HG03342 (cell line): ENCODE results near the gene WDHD1.
"Not testable (repeated sequence)": the region's sequence is repeated elsewhere in the genome, so short reads cannot be mapped to it uniquely, and the experiment has no call there.

Source experiments
- ATAC-seq: cut with Tn5 transposase; IDR thresholded peaks from one replicate; pipeline ENCODE4 v1.9.1; 2021; ENCODE audit warnings: mild to moderate bottlenecking, moderate library complexity; ENCODE audit not compliant: unreplicated experiment

WDHD1 gene

GRCh38 chr14:54967496-54967895 lies 59.4 kb downstream of the WDHD1 start:
- ATAC-seq = no peak

- no peak for ATAC-seq
Observed at GRCh38 chr14:54955143-54955542, 71.8 kb downstream of the WDHD1 start.

GRCh38 chr14:54953609-54954008 lies 73.3 kb downstream of the WDHD1 start:
- not testable (repeated sequence) for ATAC-seq

DNA sequence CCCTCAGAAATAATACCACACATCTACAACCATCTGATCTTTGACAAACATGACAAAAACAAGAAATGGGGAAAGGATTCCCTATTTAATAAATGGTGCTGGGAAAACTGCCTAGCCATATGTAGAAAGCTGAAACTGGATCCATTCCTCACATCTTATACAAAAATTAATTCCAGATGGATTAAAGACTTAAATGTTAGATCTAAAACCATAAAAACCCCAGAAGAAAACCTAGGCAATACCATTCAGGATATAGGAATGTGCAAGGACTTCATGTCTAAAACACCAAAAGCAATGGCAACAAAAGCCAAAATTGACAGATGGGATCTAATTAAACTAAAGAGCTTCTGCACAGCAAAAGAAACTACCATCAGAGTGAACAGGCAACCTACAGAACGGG lies 74.1 kb downstream of the WDHD1 start:
- not testable (repeated sequence) for ATAC-seq

GRCh38 chr14:54947230-54947629 lies 79.7 kb downstream of the WDHD1 start:
- ATAC-seq = no peak

- no peak for ATAC-seq
Observed at GRCh38 chr14:54946500-54946899, 80.4 kb downstream of the WDHD1 start.

GRCh38 chr14:54944737-54945391 lies 82.0 kb downstream of the WDHD1 start:
- ATAC-seq = no peak

- no peak for ATAC-seq
Observed at GRCh38 chr14:54942913-54943312, 84.0 kb downstream of the WDHD1 start.

GRCh38 chr14:54936816-54937215 lies 90.1 kb downstream of the WDHD1 start:
- ATAC-seq = no peak

DNA sequence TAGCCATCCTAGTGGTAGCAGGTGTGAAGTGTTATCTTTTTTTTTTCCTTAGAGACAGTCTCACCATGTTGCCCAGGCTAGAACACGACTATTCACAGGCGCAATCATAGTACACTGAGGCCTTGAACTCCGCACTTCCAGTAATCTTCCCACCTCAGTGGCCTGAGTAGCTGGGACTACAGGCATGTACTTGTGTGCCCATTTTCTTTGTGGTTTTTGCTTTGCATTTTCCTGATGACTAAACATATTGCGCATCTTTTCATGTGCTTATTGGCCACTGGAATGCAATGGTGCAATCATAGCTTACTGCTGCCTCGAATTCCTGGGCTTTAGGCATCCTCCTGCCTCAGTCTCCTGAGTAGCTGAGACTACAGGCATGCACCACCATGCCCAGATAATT lies 90.9 kb downstream of the WDHD1 start:
- ATAC-seq = no peak

- no peak for ATAC-seq
Observed at GRCh38 chr14:54935100-54935499, 91.8 kb downstream of the WDHD1 start.

GRCh38 chr14:54933006-54933405 lies 93.9 kb downstream of the WDHD1 start:
- ATAC-seq = no peak

DNA sequence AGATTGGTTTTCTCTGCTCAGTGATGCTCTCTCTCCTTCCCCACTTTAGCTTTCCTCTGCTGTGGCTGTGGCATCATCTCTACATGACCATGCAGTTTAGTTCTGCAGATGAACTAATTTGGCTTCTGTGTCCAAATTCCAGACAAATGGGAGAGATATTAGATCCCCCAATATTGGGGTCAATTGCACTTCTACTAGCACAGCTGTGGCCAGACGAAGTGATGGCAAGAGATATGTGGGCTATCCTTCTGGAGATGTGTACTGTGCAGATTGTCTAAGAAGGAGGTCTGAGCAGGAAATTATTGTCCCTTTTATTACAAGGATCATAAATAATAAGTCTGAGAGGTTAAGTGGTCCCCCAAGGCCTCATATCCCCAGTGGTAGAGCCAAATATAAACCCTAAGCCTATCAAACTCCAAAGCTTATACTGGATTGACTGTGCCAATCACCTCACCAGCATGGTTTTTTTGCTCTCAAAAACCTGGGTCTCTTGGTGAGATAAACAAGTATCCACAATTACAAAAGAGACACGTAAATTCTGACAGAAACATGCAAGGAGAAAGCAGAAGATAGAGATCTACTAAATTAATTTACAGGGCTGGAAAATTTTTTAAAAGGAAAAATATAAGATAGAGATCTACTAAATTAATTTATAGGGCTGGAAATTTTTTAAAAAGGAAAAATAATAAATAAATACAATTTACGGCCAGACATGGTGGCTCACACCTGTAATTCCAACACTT lies 95.1 kb downstream of the WDHD1 start:
- no peak for ATAC-seq

DNA sequence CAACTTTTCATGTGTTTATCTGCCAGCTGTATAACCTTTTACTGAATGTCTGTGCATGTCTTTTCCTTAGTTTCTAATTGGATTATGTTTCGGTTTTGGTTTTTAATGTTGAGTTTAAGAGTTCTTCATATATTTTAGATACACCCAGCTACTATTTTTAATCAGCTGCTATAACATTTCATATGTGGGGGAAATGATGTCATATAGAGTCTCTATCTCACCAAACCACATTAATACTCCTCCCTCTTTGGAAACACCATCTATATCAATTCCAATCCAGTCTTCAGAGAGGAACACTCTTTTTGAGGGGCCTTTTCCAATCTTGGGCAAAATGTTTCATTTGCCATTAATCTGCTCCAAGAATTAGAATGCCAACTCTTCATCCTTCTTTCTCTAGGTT lies 95.8 kb downstream of the WDHD1 start:
- no peak for ATAC-seq

GRCh38 chr14:54929556-54929955 lies 97.3 kb downstream of the WDHD1 start:
- no peak for ATAC-seq

DNA sequence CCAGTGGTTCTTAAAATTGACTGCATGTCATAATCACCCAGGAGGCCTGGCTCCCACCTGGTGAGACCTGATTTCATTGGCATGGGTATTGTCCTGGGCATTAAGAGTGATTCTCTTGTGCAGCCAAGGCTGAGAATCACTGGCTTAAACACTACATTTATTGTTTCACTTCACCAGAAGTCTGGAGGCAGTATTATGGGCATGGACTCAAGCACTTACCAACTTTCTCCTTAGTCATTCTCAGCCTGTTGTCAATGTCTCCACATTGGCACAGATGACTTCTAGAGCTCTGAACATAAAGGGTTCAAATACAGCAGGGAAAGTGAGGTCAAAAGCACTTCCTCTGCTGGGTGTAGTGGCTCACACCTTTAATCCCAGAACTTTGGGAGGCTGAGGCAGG lies 98.7 kb downstream of the WDHD1 start:
- ATAC-seq = no peak

- ATAC-seq = no peak
Observed at GRCh38 chr14:54927551-54927950, 99.3 kb downstream of the WDHD1 start.

GRCh38 chr14:54926570-54926969 lies 100.3 kb downstream of the WDHD1 start:
- ATAC-seq = not testable (repeated sequence)

DNA sequence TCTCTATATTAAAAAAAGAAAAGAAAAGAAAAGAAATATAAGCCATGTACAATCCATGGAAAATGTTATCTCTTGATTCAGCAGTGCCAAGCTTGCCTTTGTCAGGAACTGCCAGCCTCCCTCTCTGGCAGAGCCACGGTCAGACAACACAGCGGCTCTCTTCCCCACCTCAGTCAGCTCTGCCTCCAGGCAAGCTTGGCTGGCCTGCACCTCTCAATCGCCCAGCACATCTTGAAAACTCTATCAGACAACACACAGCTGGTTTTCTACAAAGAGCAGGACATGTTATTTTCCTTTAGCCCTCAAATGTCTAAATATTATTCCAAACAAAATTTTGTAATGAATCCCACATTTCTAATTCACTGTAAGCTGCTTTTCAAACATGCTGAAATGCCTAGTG lies 104.3 kb downstream of the WDHD1 start:
- no peak for ATAC-seq

GRCh38 chr14:54920052-54920451 lies 106.8 kb downstream of the WDHD1 start:
- ATAC-seq = no peak

- ATAC-seq = no peak
Observed at GRCh38 chr14:54919330-54919729, 107.6 kb downstream of the WDHD1 start.

DNA sequence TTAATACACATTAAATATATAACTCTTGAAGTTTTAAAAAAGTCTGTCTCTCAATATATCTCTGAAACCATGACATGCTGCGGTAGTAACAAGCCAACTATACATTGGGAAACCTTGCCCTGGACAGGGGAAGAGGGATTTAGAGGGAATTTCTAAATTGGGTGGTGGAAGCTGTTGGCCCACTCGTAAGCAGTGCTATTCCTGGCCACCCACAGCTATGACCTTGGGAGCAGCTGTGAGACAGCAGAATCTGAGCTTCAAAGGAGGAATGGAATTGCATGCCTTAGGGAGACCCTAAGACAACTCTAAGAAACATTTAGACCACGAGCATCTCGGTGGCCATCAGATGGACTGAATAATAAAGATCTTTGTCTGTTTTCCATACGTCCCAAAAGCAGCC lies 108.5 kb downstream of the WDHD1 start:
- no peak for ATAC-seq

GRCh38 chr14:54916101-54916500 lies 110.8 kb downstream of the WDHD1 start:
- ATAC-seq = no peak
